NCI-H1417 (cell line): ENCODE data around the gene NAP1L4.
"Not testable (repeated sequence)": the region's sequence is repeated elsewhere in the genome, so short reads cannot be mapped to it uniquely, and the experiment has no call there.

Experiments
- DNase-seq, 3 experiments: peaks; one replicate each; lab custom pipeline; 2025; lab: John Stamatoyannopoulos, UW

The NAP1L4 gene

DNA sequence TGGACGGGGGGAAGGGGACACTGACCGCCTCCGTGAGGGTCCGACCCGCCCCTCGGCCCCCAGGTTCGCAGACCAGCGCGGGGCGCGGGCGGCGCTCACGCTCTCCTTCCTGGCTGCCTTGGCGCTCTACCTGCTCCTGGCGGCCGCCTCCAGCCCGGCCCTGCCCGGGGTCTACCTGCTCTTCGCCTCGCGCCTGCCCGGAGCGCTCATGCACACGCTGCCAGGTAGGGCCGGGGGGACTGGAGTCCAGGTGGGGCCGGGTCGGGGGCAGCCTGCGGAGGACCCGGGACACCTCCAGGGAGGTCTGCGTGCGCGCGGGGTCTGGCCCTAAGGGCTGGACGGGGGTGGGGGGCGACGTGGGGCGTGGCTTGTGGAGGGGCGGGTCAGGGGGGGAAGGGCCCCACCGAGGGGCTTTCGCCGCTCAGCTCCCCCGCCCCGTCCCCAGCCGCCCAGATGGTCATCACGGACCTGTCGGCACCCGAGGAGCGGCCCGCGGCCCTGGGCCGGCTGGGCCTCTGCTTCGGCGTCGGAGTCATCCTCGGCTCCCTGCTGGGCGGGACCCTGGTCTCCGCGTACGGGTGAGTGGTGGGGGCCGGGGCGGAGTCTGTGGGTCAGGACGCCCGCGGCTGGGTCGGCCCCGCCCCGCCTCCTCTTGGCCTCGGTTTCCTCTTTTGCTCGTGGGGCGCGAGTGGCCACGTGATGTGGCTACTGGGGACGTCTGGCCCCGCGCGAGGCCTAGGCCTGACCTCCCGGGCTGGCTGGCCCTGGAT lies 82.8 kb downstream of the NAP1L4 start:
- DNase-seq, result no peak

DNA sequence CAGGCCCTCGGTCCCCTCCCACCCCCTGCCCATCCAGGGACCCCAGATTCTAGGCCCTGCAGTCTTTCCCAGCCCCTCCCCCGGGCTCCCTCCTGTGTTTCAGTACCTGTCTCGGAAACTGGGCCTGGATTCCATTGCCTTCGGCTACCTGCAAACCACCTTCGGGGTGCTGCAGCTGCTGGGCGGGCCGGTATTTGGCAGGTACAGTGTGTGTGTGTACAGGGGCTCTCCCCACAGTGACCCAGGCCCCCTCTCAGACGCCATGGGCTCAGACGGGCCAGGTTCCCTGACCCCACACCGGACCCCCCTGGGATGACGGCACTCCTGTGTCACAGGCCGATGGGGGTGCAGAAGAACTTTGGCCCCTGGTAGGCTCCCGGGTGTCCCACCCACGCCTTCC lies 84.0 kb downstream of the NAP1L4 start:
- DNase-seq, result no peak

DNA sequence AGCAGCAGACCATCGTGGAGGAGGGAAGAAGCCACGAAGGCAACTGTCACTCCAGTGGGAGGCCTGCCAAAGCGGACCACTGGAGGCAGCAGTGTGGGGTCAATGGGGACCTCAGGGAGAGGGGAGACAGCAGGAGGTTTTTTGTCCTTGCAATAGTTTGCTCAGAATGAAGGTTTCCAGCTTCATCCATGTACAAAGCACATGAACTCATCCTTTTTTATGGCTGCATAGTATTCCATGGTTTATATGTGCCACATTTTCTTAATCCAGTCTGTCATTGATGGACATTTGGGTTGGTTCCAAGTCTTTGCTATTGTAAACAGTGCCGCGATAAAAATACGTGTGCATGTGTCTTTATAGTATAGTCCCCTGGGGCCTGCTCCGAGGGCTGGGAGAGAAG lies 86.8 kb downstream of the NAP1L4 start:
- not testable (repeated sequence) for DNase-seq

GRCh38 chr11:2904153-2905052 lies 87.7 kb downstream of the NAP1L4 start:
- DNase-seq, result no peak

DNA sequence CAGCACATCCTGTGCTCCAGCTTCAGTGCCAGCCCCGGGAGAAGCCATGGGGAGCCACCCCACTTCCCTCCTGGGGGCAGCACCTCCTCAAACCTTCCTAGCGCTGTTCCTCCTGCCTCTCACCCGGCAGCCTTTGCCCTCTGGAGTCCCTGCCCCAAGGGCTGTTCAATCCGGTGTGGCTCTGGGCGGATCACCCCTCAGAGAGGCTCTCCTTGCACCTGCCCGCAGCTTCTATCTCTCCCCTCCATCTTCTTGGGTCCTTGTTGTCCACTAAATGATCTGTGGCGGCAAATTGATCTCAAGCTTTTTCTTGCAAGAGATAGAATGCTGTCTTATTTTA lies 88.5 kb downstream of the NAP1L4 start:
- no peak for DNase-seq

GRCh38 chr11:2902784-2903671 lies 89.1 kb downstream of the NAP1L4 start:
- peak in 1 of 3 experiments; percentile 20 for DNase-seq

DNA sequence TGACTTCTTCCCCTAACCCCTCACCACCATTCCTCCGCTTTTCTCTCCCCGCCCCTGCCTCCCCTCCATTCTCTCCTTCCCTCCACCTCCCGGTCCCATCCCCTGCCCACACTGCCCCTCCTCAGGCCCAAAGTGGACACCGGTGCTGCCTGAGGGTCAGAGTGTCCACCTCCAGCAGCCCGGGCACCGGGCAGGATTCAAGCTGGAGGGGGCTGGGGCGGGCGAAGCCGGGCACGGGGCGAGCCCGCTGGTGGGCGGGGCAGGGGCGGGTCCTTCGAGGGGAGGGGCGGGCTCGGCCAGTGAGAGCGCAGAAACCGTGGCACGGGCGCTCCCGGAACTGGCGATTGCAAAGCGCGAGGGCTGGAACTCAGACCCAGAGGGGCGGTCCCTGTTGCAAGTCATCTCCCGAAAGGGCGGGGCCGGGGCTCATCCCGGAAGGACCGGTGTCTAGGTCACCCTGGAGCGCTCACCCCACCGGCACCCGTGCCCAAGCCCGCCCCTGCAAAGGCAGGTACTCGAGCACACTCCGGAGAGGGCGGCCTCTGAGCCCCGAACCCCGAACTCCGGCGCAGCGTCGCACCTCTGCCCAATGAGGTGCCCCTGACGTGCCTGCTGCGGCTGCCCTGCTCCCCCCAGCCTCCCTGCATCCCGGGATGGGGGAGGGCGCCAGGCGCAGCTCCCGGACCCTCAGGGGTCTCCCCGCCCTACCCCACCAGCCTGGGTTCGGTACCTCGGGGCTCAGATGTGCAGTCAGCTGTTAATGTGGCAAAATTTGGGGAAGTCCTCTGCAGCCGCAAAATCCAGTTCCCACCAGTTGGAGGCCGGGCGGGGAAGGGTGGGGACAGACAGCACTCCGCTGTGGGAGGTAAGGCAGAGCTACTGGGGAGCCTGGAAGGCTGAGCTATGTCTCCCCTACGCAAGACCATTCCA lies 90.0 kb downstream of the NAP1L4 start:
- peak; percentile 38 to 89 (median 79) for DNase-seq

GRCh38 chr11:2901196-2901796 lies 90.8 kb downstream of the NAP1L4 start:
- DNase-seq, result no peak

GRCh38 chr11:2899080-2899783 lies 92.9 kb downstream of the NAP1L4 start:
- no peak for DNase-seq

DNA sequence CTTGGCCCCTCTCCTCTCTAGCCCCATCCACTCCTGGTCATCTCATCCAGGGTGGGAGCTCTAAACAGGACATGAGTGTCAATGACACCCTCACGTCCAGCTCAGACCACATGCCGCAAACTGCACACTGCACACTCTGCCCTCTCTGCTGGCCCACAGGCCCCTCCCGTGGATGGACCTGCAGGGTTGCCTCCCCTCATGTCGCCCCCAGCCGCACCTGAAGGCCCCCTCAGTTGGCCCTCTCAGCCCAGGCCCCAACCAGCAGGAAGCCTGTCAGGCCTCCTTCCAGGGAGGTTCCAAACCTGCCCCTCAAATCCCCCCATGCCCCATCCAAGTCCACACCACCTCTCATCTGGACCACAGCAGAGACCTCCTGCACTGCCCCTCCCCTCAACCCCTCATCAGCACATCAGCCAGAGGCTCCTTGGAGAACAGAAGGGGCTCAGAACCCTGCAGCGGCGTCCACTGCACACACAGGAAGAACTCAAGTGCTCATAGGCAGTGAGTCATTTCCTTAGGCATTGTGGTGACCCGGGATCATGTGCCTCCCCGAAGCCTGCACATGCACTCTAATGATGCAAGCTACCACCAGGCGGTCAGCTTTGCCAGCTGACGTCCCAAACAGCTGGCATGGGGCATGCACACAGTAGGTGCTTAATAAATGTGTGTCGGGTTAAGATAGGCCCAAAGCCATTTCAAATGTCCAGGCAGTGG lies 93.6 kb downstream of the NAP1L4 start:
- peak in 1 of 3 experiments; percentile 4 for DNase-seq

DNA sequence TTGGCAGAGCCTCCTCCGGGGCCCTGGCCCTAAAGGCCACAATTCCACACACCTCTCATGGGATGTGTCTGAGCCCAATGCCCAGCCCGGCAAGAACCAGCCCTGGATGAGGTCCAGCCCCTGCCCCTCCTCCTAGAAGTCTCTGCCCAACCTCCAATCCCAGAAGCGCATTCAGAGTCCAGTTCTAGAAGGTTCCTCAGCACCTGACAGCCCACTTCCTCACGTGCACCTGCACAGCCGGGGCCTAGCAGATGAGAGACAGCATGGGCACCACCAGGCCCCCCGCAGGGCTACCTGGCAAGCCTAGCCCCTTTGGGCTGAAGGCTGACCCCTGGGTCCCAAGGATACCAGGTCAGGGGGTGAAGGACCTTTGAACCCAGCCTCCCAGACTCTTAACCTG lies 95.1 kb downstream of the NAP1L4 start:
- no peak for DNase-seq

GRCh38 chr11:2896047-2896446 lies 96.1 kb downstream of the NAP1L4 start:
- DNase-seq, result no peak
